Dermis blood vessel endothelial cell (primary cell): Measurements from ENCODE around the gene BTBD7. TPM values are rescaled to one million over a fixed set of nuclear protein-coding genes. Genes with fewer than 3 reads are reported as not detected.

Source experiments
- DNase-seq: peaks from one replicate; pipeline ENCODE4 v3.0.0; 2010
- total RNA-seq: library from RNA; depleted of rRNA; stranded (reverse); fragments of >200 nt; gene quantifications from 2 replicates; pipeline ENCODE4 v1.2.3, GENCODE V29; 2014

BTBD7 gene
- total RNA-seq, 1 donor from 2014 or later, result 31.3 TPM

DNA sequence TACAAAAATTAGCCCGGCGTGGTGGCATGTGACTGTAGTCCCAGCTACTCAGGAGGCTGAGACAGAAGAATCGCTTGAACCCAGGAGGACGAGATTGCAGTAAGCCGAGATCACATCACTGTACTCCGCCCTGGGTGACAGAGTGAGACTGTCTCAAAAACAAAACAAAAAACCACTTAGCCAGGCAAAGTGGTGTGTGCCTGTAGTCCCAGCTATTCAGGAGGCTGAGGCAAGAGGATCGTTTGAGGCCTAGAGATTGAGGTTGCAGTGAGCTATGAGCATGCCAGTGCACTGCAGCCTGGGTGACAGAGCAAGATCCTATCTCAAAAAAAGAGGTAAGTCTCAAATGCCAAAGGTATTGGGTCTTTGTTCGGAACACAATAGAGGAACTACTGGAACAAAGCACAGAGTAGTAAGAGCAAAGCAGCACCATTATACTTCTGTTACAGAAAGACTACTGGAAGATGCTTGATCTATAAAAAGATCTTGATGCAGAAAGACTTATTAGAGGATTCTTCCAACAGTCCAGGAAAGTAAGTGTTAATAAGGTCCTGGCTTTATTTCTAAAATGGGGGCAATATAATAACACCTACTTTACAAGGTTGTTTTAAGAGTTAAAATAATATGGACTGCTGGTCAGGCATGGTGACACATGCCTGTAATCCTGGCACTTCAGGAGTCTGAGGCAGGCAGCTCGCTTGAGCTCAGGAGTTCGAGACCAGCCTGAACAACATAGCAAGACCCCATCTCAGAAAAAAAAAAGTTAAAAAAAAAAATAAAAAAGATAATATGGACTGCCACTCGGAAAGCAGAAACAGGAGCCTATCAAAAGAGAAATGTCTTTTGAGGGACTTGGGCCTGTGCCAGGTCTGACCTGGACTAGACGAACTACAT lies 29.9 kb downstream of the BTBD7 start:
- no peak for DNase-seq

DNA sequence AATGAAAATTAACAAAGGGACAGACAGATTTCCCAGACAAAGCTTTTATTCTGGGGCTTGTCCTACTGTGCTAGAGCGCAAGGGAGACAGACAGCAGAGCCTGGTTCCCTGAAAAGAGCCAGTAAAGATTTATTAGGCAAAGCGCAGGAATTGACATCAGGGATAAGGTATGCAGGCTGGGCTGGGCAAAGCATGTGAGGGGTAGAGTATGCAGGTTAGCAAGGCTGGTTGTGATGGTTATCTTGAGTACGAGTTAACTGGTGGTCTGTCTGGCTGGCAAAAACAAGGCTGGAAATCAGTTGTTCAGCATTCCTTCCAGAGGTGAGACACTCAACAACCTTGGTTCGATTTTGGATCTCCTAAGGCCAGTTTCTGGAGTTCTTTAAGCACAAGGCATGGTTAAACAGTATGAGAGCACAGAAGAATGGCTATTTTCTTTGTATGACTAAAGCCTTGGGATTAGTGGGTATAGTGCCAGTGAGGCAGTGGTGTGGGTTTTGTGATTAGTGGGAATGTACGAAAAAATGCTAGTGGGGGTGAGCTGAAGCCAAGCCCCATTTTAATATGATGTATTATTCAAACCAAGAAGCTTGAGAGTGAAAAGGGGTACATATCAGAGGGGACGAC lies 30.9 kb downstream of the BTBD7 start:
- no peak for DNase-seq

DNA sequence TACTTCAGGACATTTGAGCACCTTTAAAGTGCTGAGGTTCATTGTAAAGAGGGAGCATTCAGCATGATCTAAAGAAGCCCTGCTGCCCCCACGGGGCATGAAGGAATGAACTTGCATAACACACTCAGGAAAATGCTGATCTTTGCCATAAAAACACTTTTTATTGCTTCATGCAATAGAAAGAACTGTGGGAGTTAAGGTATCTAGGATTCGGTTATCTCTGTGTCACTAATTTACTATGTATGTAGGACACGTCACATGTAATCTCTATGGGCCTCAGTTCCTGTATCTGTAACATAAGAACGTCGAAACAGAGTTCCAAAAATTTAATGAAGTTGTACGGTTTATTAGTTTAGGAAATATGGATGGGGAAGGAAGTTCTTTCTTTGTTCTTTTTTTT lies 33.0 kb downstream of the BTBD7 start:
- no peak for DNase-seq

DNA sequence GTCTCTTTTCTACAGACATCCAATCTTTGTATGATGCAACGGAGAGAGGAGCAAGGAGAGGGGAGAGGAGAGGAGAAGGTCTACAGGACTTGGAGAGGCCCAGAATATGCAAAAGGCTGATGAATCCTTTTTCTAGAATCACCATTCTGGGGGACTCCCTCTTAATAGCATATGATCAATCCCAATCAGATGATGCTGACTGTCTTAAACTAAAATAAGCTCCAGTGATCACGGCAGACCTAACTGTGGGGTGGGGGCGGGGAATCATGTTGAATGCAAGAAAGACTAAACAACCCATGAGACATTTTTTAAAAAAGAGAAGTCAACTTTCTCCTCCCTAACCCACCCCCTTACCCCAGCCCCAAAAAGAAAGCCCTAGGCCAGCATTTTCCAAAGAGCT lies 33.4 kb downstream of the BTBD7 start:
- DNase-seq, result no peak

DNA sequence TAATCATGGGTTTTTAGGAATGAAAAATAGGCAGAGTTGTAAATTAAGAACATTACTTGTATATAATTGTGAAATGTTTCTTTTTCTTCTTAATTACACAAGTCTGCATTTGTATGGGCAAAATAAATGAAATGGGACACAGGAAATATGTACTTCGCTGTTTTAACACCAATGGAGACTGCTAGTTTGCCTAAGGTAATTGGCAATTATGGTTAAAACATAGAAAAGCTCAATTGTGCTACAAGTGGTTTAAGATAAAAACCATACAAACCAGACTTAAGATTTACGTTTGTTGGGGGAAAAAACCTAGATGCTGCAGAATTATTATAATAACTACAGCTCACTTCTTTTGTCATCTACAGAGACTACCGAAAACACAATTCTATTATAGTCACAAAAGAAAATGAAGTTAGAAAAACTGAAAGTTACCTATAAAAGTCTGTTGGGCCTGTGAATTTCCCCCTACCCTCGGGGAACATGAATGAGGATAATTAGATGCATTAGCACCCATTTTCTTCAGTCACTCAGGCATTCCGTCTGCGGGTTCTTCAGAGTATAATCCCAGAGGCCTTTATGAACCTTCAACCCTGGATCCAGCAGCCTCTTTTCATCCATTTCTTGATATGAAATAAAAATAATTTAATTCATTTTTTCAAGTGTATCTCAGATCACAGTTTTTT lies 37.2 kb downstream of the BTBD7 start:
- DNase-seq, result no peak

DNA sequence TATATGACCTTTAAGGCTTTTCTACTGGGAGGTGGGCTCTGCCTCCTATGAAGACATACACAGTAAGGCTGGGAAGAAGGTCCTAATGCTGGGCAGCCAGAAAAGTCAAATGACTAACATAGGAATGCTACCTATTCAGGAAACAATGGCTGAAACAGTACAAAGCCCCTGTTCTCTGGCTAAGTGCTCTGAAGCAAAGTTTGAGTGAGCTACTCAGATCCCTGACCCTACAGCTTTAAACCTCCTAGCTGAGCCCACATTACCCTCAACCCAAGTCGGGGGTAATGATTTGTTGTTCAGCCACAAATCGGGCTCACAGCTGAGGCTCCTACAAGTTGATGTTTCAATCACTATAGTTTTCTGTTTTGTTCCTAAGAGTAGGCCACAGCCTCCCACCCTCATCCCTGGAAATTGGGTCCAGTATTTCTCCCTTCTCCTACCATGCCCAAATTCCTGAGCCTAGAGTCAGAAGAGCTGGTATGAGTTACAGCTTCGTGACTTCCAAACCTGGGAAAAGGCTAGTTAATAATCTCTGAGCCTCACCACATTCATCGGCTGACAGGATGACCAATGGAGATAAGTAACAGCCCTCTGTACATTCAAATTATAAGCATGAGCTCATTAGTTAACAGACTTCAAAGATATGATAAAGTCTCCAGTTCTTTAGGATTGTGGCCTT lies 46.5 kb downstream of the BTBD7 start:
- peak; percentile 36 for DNase-seq

DNA sequence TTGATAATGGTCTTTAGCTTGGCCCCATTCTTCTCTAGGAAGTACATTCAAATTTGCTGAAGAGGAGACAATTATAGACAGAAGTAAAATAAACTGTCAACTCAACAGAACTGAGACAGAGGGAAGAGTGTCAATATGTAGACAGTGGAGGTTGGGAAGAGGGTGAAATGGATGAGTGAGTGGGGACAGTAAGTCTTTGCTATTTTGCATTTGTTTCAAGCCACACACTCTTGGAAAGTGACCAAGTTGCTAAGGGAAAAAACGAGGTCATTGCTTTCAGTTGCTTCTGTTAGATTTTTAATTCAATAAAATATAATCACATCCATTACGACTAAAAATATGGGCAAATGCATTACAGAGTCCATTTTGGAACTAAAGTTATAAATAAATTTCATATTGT lies 47.8 kb downstream of the BTBD7 start:
- no peak for DNase-seq

DNA sequence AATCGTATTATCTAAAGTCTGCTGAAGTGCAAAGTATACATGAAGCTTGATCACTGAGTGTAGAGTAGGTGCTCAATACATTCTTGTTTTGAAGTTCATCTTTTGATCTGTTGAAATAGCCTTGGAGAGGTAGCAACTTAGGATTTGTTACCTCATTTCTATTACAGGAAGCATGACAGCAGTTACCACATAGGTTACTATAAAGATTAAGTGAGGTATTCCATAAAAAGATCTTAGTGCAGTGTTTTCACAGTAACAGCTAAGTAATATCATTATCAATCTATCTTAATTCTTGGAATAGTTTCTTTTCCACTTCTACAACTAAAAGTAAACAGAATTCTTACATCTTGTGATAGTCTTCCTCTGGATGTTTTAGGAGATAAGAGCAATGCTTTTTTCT lies 50.9 kb downstream of the BTBD7 start:
- DNase-seq, result no peak

DNA sequence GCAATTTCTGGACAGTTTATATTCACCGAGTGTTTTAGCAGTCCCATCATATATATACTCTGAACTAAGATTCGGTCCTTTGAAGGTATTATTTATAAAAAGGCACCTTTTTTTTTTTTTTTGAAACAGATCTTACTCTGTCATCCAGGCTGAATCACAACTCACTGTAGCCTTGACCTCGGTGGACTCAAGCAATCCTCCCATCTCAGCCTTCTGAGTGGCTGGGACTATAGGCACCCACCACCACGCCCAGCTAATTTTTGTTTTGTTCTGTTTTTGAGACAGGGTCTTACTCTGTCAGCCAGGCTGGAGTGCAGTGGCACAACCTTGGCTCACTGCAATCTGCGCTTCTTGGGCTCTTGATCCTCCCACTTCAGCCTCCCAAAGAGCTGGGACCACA lies 52.1 kb downstream of the BTBD7 start:
- no peak for DNase-seq

DNA sequence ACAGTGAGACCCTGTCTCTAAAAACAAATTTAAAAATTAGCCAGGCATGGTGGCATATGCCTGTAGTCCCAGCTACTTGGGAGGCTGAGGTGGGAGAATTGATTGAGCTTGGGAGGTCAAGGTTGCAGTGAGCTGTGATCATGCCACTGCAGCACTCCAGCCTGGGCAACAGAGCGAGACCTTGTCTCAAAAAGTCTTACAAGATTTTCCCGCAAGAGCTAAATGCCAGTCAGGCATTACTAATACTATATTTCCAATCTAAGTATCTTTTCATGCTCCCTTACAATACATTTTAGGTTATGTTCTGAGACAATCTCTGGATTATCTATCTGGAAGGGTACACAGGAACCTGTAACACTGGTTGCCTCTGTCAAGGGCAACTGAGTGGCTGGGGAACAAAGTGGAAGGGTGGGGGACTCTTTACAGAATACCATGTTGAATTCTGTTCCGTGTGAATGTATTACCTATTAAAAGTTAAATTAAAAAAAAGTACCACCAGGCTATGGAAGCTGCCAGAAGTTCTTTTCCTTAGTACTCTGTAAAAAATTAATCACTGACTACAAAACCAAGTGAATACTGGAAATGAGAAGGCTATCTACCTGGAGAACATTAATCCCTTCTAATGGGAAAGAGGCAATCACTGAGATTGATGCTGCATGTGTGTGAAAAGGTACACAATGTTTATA lies 56.7 kb downstream of the BTBD7 start:
- no peak for DNase-seq

DNA sequence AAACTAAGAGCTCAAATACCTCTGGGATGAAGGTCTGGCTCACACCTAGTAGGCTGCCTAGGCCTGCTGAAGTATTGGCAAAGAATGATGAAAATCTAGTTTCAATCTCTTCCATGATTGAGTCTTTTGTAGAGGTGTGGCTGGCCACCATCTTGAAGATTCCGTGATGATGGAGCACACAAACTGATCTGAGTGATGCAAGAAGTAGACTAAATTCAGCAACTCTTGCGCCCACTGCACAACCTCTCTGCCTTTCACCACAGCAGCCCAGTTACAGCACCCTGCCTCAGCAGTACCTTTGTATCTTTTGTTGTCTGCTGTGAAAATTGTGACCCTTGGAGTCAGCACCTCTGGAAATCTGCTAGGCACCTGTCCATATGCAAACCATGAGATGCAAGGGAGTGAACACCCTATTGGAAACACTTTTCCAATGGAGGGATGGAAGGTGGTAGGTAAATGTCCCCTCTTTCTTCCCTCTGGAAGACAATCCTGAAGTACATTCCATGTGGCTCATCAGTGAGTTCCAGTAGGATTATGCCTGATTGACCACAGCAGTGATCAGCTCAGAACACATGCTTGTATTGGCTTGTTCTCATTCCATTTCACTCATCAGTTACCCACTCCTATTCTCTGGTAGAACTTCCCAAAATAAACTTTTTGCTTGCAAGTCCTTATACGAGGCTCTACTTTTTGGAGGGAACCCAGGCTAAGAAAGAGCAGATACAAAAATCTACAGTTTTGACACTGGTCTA lies 58.6 kb downstream of the BTBD7 start:
- no peak for DNase-seq

DNA sequence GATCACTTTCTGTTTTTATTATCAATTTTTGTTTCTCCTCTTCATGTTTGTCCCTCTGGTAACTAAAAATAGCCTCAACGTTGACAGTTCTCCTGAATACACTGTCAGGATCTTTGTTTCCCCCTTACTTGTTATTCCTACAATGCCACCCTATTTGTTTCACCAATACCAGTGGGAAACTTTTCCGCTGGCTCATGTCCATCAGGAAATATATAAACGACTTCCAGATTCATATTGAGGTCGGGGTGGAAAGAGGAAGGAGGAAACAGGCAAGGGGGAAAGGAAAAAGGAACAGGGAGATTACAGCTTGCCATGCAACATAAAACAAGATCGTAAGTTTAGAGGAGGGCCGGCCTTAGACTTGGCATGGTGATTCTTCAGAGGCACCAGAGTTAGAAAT lies 61.7 kb downstream of the BTBD7 start:
- DNase-seq, result peak; percentile 30

DNA sequence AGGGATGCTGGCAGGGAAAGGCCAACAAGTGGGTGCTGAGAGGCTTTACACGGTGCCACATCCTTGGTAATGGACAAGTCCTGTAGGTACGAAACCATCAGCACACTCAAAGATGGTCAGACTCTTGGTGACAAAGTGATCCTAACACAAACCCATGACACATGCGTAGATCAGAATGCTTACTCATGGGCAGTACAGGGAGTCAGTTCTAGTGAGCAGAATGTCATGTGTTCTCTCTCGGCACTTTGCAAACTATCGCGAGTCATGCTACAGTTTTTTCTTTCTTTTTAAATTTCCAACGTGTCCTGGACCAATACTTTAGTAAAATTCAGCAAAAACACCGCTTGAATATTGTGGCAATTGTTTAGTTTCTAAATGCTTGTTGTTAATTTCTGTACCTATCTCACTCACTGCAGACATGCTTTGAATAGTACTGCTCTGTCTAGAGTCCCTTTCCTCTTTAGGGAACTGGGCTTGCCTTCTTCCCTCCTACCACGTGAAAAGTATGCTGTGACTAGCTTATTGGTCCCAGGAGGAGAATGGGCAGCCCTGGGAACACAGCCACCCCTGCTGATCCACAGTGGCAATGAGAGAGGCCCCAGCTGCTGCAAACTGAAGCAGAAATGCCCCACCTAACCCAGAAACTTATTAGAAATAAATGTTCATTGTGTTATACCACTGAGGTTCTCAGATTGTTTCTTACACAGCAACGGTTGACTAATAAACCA lies 63.3 kb downstream of the BTBD7 start:
- DNase-seq, result no peak

DNA sequence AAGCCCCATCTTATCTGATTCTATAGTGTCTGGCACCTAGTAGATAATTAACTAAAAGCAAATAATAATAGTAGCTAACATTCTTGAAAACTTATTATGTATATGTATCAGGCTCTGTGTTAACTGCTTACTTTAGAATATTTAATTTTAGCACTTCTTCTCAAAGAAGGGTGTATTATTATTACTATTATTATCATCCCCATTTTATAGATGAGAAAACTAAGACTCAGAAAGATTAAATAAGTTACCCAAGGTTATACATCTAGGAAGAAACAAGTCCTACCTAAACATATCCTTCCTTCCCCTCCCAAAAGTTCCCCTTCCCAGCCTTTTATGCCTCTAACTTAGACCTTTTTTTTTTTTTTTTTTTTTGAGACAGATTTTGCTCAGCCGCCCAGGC lies 64.4 kb downstream of the BTBD7 start:
- no peak for DNase-seq

DNA sequence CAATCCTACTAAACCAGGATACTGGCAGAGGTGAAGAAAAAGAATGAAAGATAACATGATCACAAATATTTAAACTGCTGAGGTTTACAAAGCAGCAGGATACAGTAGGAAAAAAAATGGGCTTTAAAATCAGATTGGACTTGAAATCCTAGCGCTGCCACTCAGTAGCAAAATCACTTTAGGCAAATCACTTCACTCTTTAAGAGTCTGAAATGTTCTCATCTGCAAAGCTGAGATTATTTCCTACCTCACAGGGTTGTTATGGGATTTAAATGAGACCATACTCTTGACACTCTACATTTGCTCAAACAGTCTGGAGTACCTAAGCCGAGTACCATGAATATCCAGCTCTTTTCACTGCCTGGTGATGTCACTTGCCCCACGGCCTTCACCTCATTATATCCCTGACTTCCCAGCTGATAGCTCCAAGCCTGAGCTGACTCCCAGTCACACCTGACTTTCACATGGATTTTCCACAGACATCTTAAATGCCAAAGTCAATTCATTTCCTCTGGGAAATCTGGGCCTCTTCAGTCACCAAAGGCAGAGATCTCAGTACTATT lies 65.6 kb downstream of the BTBD7 start:
- DNase-seq, result no peak

DNA sequence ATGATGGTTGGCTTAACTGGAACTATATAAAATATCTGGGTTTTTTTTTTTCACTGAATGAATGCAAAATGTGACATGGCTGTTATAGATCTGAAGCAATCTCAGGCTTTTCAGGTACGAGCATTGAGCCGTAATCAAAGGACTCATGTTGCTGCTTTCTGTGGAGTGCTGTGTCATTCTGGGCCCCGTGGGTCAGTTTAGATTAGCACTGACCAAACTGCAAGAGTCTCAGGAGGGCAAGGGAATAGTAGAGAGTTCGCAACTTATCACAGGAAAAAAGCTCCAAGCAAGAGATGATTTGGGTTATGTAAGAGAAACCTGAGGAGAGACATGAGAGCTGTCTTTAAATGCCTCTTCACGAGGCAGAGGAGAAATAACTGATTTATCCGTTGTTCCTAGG lies 66.7 kb downstream of the BTBD7 start:
- no peak for DNase-seq

DNA sequence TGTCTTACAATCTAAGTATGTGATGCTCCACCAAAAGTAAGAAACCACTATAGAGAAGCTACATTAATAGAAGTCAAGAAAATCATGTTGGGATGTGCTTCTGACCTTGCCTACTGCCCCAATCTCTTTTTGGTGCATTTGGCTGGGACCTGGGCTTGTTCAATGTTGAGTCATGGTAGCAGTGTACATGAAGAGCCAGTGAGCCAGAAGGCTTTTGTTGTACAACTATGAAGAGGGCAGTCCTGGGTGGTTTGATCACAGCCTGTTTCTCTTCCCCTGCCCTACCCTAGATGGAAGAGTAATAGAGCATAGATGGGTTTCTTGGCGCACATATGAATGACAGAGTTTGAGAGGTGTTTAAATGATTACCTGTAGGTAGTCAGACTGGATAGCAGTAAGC lies 69.4 kb downstream of the BTBD7 start:
- DNase-seq, result no peak

DNA sequence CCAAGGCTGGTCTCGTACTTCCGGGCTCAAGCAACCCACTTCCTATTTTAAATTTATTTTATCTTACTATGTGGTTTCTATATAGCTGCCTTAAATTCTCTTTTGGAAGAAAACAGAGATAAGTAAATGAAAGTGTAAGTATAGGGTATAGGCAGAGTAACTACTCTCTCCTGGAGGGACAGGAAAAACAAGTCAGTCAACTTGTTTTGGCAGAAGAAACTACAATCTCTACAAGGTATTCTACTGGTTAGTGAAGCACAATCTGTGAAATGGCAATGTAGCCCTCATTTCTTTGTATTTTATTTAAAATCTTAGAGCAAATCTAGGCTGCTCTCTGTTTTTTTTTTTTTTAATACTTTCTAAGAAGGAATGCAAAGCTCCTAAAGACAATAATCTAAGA lies 70.4 kb downstream of the BTBD7 start:
- no peak for DNase-seq

DNA sequence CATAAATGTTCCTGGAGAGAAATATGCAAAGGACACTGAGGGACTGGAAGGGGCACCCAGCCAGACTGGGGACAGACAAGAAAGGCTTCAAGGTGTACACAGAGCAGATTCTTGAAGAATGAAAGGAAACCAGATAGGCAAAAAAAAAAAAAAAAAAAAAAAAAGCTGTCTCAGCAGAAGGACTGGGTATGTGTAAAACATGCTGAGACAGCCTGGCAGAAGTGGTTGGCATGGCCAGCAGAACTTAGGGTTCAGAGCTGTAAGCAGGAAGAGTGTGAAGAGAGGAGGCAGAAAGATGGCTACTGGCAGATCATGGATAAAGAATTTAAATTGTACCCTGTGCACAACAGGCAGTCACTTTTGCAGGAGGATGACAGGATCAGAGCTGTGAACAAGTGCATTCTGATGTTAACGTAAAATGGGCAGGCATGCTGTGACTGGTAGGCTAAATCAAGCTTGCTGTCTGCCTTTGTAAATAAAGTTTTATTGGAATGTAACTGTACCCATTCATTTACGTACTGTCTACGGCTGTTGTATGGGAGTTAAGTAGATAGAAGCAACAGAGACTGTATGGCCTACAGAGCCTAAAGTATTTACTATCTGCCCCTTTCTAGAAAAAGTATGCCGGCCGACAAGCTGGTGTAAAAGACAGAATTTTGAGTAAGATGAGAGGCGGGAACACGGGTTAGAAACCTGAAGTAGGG lies 83.6 kb downstream of the BTBD7 start:
- DNase-seq, result no peak

DNA sequence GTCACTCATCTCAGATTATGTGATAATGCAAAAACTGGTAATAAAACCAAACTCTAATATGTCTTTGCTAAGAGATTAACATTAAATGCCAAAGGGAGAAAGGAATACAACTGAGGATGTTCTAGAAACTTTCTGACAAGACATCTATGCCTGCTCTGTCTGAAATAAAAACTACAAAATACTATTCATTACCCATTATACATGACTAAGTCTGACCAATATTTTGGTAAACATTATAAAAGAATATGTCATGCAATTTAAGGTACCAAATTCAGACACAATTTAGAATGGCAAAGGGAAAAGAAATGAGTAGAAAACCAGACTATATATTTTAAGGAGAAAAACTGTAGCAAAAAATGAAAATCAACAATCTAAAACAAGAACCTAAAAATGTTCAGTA lies 86.3 kb downstream of the BTBD7 start:
- no peak for DNase-seq
